HepG2 (cell line): ENCODE results near the gene SEC14L5.

Experiments used
- CTCF ChIP-seq: sonication (generic); formaldehyde crosslinking; IDR thresholded peaks from 2 replicates; pipeline ENCODE4 v1.5.0; 2020; ENCODE audit warnings: mild to moderate bottlenecking, missing genetic modification reagents, moderate library complexity
- EP300 ChIP-seq, 3 experiments: sonication (generic) in 1 of 3; formaldehyde crosslinking in 1 of 3; IDR thresholded peaks; 2 replicates each; pipeline versions ENCODE4 v1.5.1 to v1.6.1; 2011 to 2020; ENCODE audit warnings: low read depth in 2 of 3, low read length in 2 of 3, borderline replicate concordance in 1 of 3, improper control_type of control experiment in 1 of 3, mild to moderate bottlenecking in 1 of 3, missing genetic modification reagents in 1 of 3, moderate library complexity in 1 of 3
- ERF ChIP-seq: IDR thresholded peaks from 2 replicates; pipeline ENCODE4 v1.6.1; 2018; ENCODE audit warnings: missing biosample characterization, missing genetic modification reagents
- FOXA1 ChIP-seq, 2 experiments: fragments of 450-650 bp in 1 of 2; sonication (generic) in 1 of 2; formaldehyde crosslinking in 1 of 2; IDR thresholded peaks; 2 replicates each; pipeline versions ENCODE4 v1.4.0 to v1.6.1; 2016 to 2020; ENCODE audit warnings: missing genetic modification reagents in 1 of 2
- MYNN ChIP-seq: sonication (generic); formaldehyde crosslinking; IDR thresholded peaks from 2 replicates; pipeline ENCODE4 v1.4.0; 2020; ENCODE audit warnings: mild to moderate bottlenecking, low read depth, missing genetic modification reagents
- POLR2AphosphoS5 ChIP-seq: IDR thresholded peaks from 2 replicates; pipeline ENCODE4 v1.6.1; 2012; ENCODE audit warnings: low read depth, low read length
- YY1 ChIP-seq: IDR thresholded peaks from 2 replicates; pipeline ENCODE4 v1.6.1; 2011; ENCODE audit warnings: low read length, low read depth, moderate library complexity, mild to moderate bottlenecking; ENCODE audit not compliant: insufficient read depth, insufficient replicate concordance
- ZNF274 ChIP-seq: sonication (generic); formaldehyde crosslinking; IDR thresholded peaks from 2 replicates; pipeline ENCODE4 v1.5.1; 2020; ENCODE audit warnings: mild to moderate bottlenecking, missing genetic modification reagents
- TF ChIP-seq, protein P1 (sequence below): sonication (generic); formaldehyde crosslinking; IDR thresholded peaks from 2 replicates; pipeline ENCODE4 v1.4.0; 2020; ENCODE audit warnings: missing genetic modification reagents

GRCh38 chr16:4957720-4958509 lies at the start of gene SEC14L5:
- peak; percentile 61 for TF ChIP-seq CTCF (CRISPR knock-in tag)
- peak; percentile 86 for TF ChIP-seq POLR2AphosphoS5
- TF ChIP-seq ERF (CRISPR knock-in tag): peak; percentile 63
- no peak for TF ChIP-seq MYNN
- TF ChIP-seq, protein P1, sequence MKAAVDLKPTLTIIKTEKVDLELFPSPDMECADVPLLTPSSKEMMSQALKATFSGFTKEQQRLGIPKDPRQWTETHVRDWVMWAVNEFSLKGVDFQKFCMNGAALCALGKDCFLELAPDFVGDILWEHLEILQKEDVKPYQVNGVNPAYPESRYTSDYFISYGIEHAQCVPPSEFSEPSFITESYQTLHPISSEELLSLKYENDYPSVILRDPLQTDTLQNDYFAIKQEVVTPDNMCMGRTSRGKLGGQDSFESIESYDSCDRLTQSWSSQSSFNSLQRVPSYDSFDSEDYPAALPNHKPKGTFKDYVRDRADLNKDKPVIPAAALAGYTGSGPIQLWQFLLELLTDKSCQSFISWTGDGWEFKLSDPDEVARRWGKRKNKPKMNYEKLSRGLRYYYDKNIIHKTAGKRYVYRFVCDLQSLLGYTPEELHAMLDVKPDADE (CRISPR knock-in tag): no peak
- no peak; a peak in 1 of 4 replicates for TF ChIP-seq EP300 (IDR thresholded peaks at IDR 0.05; ENCODE audit: low read depth in 2 of 2, low read length in 2 of 2)
- TF ChIP-seq EP300 (CRISPR knock-in tag; IDR thresholded peaks at IDR 0.05; ENCODE audit: borderline replicate concordance): 0 out of 2 replicates have a peak, but pooled peaks have one; percentile 29
- peak; percentile 45 for TF ChIP-seq YY1
- TF ChIP-seq ZNF274 (CRISPR knock-in tag): peak; percentile 19; the same call in 1 of the 2 replicates
- no peak for TF ChIP-seq FOXA1 (IDR thresholded peaks at IDR 0.05)
- peak; percentile 93 for TF ChIP-seq FOXA1 (CRISPR knock-in tag; IDR thresholded peaks at IDR 0.05)
